GM19395 (cell line): ENCODE data around the gene FGFR2.
A peak's percentile ranks its signal among the peaks of the same experiment; 100 is the strongest.

ENCODE experiments used
- ATAC-seq: cut with Tn5 transposase; IDR thresholded peaks from one replicate; pipeline ENCODE4 v1.9.1; 2021; ENCODE audit warnings: mild to moderate bottlenecking, moderate library complexity; ENCODE audit not compliant: unreplicated experiment

The FGFR2 gene

GRCh38 chr10:121459622-121460453 is 138.4 kb downstream of the FGFR2 start:
- no peak for ATAC-seq

- ATAC-seq, result no peak
Observed at GRCh38 chr10:121459279-121459621, 139.0 kb downstream of the FGFR2 start.

GRCh38 chr10:121457729-121458128 is 140.5 kb downstream of the FGFR2 start:
- no peak for ATAC-seq

GRCh38 chr10:121455377-121455776 is 142.9 kb downstream of the FGFR2 start:
- no peak for ATAC-seq

GRCh38 chr10:121454781-121455180 is 143.5 kb downstream of the FGFR2 start:
- ATAC-seq, result no peak

GRCh38 chr10:121453160-121453559 is 145.1 kb downstream of the FGFR2 start:
- no peak for ATAC-seq

GRCh38 chr10:121452581-121452980 is 145.7 kb downstream of the FGFR2 start:
- ATAC-seq, result no peak

- no peak for ATAC-seq
Observed at GRCh38 chr10:121450247-121450646, 148.0 kb downstream of the FGFR2 start.

GRCh38 chr10:121449482-121449924 is 148.7 kb downstream of the FGFR2 start:
- ATAC-seq, result peak; percentile 47

GRCh38 chr10:121448766-121449421 is 149.3 kb downstream of the FGFR2 start:
- ATAC-seq, result peak; percentile 97

GRCh38 chr10:121444520-121445165 is 153.6 kb downstream of the FGFR2 start:
- no peak for ATAC-seq

- no peak for ATAC-seq
Observed at GRCh38 chr10:121442086-121442935, 155.9 kb downstream of the FGFR2 start.

- no peak for ATAC-seq
Observed at GRCh38 chr10:121440461-121440860, 157.8 kb downstream of the FGFR2 start.

GRCh38 chr10:121438333-121438732 is 159.9 kb downstream of the FGFR2 start:
- ATAC-seq, result no peak

GRCh38 chr10:121437596-121437995 is 160.6 kb downstream of the FGFR2 start:
- ATAC-seq, result no peak

GRCh38 chr10:121436630-121437341 is 161.5 kb downstream of the FGFR2 start:
- no peak for ATAC-seq

- no peak for ATAC-seq
Observed at GRCh38 chr10:121436281-121436629, 162.0 kb downstream of the FGFR2 start.

GRCh38 chr10:121435099-121435875 is 163.0 kb downstream of the FGFR2 start:
- no peak for ATAC-seq

- no peak for ATAC-seq
Observed at GRCh38 chr10:121433965-121434364, 164.3 kb downstream of the FGFR2 start.

- ATAC-seq, result no peak
Observed at GRCh38 chr10:121428867-121429266, 169.4 kb downstream of the FGFR2 start.
